ENCODE data around the gene PRTFDC1.
"Not testable (repeated sequence)": the region's sequence is repeated elsewhere in the genome, so short reads cannot be mapped to it uniquely, and the experiment has no call there.

Gene PRTFDC1, protein sequence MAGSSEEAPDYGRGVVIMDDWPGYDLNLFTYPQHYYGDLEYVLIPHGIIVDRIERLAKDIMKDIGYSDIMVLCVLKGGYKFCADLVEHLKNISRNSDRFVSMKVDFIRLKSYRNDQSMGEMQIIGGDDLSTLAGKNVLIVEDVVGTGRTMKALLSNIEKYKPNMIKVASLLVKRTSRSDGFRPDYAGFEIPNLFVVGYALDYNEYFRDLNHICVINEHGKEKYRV

GRCh38 chr10:24952143-24952706 is at the start of gene PRTFDC1:
Gene PRTFDC1, minus strand, starts transcription at chr10:24952606. Its CDS starts 31 bp downstream, at chr10:24952575.
- peak; percentile 42 to 72 for DNase-seq

GRCh38 chr10:24998044-24998443 is 45.6 kb upstream of the PRTFDC1 start:
- no peak for DNase-seq

DNA sequence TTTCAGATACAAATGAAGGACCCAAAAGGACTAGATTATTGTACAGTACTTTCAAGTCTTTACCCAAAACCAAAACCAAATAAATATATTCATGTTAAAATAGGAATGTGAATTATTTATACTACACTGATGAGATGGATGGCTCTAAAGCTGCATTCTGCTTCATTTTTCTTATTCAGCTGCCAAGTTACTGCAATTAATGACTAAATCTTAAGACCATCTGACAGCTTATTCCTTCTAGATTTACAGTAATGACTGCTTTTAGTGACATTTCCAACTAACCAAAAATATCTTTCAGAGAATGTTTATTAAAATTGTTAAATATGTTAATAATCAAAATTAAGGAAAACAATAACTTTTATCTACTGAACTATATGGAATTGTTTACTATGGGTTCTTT is 42.7 kb upstream of the PRTFDC1 start:
- no peak for DNase-seq

- no peak for DNase-seq
Measured at GRCh38 chr10:24993237-24993958, 41.0 kb upstream of the PRTFDC1 start.

- DNase-seq, result no peak
Measured at GRCh38 chr10:24992512-24993133, 40.2 kb upstream of the PRTFDC1 start.

DNA sequence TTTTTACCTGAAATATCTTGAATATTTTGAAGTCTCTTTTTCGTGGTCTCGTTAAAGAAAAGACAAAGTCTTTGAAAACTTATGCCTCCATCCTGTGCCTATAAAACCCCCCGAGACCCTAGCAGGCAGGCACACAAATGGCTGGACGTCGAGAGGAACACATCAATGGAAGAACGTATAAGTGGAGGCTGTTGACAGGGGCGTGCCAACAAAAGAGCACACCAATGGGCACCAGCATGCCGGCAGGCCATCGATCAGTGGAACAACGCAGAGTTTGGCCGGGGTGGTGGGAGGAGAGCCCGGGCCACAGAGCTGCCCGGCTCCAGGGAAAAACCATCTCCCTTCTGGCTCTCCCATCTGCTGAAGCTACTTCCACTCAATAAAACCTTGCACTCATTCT is 38.9 kb upstream of the PRTFDC1 start:
- no peak for DNase-seq

DNA sequence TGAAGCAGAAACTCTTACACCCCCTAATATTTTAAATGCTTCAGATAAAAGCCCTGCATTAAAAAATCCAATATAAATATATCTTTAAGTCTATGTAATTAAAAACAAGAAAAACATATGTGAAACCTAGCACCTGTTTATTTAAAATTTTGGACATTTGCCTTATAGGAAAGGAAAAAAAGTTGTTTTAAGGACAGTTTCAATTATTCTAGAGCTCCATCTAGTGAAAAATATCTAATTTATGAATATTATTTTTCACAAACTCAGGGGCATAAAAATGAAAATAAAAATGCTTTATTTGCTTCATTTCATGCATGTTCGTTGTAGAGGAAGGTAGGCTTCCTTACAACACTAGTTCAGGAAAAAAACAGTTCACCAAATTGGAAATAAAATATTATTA is 37.5 kb upstream of the PRTFDC1 start:
- DNase-seq, result peak in 1 of 2 donors; percentile 20

DNA sequence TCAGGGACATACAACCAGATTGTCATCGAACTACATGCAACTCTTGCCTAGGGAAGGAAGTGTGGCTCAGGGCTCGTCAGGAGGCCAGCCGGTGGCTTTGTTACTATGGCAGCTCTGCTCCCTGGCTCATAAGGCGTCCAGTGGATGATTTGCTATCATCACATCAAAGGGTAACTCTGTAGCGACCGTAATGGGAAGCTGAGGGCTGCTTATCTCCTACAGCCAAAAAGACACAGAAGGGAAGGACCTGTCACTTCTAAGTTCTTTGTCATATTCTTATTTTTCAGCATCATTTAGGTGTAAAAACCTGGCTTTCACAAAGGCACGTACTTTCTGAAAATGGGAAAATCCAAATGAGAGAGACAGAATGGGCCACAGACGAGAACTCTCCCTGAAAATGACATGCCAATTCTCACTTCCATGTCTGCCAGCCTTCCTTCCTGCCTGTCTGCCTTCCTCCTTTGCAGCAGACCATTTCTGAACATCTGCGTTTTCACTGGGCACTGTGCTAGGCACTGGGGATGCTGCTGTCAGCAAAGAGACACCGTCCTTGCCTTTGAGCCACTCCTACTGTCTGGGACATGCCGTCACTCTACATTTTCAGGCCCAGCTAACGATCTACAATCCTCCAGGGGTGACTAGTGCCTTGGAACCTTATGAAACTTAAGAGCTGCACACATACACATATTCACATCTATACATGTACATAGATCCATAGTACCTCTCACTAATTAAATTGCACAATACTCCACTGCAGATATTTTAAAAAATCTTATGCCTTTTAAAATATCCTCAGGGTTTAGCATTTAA is 36.6 kb upstream of the PRTFDC1 start:
- DNase-seq, result peak in 1 of 2 donors; percentile 12

- no peak for DNase-seq
Measured at GRCh38 chr10:24984906-24985305, 32.5 kb upstream of the PRTFDC1 start.

- no peak for DNase-seq
Measured at GRCh38 chr10:24983946-24984345, 31.5 kb upstream of the PRTFDC1 start.

GRCh38 chr10:24983130-24983529 is 30.7 kb upstream of the PRTFDC1 start:
- DNase-seq, result no peak

DNA sequence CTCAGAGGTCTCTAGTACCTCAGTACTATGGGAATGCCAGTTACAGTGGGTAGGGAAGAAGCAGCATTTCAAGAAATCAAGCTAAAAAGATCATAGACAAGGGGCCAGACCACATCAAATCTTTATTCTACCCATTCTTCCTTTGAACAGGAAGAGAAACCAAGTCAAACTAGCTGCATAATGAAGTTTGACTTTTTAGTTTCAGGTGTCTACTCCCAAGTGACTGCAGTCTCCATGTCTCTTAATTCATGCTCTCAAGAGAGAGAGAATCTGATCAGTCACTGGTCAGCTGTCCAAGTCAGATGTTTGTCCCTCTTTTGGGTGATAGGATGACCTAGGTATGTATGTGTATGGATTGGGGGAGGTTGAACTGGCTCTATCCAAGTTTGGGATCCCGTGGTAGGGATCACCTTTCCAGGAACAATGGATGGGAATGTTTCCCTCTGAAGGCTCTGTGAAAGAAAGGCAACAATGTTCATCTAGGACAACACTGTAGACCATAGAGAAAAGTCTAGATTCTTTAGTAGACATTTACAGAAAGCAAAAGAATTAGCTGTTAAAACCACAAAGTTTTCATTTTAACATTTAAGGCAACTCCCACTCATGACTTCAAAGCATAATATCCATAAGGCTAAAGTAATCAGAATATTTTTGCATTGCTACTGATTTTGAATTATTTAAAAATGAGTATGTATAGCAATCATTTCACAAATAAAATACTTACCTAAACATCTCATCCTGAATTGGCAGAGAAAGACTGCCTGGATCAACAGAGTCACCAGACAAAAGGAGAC is 30.1 kb upstream of the PRTFDC1 start:
- no peak for DNase-seq

DNA sequence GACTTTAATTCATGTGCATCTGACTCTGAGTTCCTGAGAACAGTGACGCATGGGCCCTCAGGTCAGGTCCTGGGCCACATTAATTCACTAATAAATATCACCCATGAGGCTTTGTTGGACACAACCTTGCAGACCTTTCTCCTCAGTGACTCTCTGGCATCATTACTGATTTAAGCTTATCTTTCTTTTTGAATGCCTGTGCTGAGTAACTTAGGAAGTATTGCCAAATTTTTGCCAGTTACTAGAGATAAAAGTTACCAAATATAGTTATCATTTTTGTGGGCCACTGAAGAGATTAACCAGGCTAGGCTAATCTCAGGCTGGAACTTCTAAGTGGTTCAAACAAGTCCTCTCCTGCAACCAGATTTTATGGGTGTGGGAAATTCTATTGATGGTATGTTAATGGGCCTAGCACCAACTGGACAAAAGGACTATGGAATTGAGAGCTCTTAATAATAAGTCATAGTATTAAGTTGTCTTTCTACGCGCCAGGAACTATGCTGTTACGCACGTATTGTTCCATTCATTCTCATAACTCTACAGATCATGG is 28.8 kb upstream of the PRTFDC1 start:
- no peak for DNase-seq

DNA sequence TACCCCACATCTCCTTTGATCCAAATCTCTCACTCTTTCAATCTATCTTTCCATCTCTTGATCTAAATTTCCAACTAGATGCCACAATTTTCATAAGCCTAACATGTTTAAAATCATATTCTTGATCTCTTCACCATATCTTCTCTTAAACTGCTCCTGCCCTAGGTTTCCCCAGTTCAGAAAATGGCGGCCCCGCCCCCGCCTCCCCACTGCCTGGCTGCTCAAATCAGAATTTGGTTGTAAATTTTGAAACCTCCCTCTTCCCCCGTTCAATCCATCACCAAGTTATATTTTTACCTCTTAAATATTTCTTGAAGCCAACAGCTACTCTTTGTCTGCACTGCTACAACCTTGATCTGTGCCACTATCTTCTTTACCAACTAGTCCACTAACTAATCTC is 27.3 kb upstream of the PRTFDC1 start:
- no peak for DNase-seq

GRCh38 chr10:24974976-24975375 is 22.6 kb upstream of the PRTFDC1 start:
- DNase-seq, result no peak

- DNase-seq, result no peak
Measured at GRCh38 chr10:24973163-24973562, 20.8 kb upstream of the PRTFDC1 start.

DNA sequence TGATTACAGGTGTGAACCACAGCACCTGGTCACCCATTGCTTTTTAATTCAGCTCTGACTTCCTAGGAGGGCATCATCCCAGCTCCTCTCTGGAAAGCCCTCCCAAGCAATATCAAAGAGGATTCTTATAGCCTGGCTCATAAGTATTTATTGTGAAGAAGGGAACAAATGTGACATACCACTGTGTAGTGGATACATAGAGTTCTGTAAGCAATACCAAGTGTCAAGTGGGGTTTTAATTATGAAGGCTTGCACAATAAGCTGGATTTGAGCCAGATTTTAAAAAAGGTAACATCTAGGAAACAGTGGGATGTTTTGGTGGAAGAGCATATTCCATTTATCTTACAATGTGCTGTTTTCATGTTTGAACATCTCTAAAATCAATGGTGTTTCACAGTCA is 19.0 kb upstream of the PRTFDC1 start:
- DNase-seq, result no peak

GRCh38 chr10:24969841-24970281 is 17.5 kb upstream of the PRTFDC1 start:
- DNase-seq, result no peak

DNA sequence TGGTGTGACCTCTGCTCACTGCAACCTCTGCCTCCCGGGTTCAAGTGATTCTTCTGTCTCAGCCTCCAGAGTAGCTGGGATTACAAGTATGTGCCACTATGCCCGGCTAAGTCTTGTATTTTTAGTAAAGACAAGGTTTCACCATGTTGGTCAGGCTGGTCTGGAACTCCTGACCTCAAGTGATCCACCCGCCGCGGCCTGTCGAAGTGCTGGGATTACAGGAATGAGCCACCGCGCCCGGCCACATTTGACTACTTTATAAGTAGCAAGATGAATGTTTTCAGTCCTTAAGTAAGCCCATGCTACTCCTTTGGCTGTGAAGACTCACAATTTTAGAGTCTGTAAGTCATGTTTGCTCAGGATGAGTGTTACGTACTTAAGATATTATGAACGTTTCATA is 16.5 kb upstream of the PRTFDC1 start:
- not testable (repeated sequence) for DNase-seq

DNA sequence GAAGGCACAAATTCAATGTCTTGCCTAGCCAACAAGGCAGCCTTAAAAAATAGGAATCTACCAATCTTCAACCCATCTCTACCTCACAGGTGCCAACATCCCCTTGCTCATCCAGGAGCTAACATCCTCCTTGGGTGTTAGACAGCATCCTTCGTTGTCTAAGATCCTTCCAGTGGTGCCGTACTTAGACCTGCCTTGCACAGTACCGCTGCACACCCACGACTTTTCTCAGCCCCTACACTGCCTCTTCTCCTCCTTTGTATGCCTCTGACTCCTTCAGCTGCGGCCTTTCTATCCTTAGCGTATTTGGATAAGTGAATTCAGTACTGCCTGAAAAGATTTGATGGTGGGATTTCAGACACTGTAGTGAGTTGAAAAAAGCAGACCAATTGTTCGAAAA is 15.9 kb upstream of the PRTFDC1 start:
- DNase-seq, result no peak

DNA sequence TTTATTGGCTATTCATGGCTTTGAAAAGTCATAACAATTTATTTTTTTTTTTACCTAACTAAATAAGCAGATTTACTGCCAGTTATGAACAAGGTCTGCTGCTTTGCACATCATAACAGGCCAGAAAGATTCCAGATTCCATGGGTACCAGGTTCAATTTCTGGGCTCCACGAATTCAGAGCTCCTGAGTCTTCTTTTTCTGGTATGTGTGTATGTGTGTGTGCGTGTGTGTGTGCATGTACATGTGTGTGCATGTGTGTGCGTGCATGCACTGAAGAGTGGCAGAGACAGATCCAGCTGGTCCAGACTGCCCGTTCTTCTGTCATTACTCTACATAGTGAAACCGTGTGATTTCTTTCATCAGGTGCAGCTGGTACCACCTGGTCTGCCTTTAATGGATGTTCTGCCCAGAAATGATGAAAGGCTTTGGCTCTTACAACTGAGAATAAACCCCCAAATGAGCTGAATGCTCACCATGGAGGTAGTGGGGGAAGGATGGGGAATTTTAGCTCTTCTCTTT is 14.6 kb upstream of the PRTFDC1 start:
- DNase-seq, result no peak
